ENCODE measurements around the gene CLC.
"Not testable (repeated sequence)": the region's sequence is repeated elsewhere in the genome, so short reads cannot be mapped to it uniquely, and the experiment has no call there.

Gene CLC

GRCh38 chr19:39729594-39729993, 8.2 kb downstream of the CLC start:
- no peak for DNase-seq (ENCODE audit: low spot score)

- DNase-seq (ENCODE audit: low spot score) = no peak
Observed at GRCh38 chr19:39728040-39728439, 9.8 kb downstream of the CLC start.

GRCh38 chr19:39727070-39727800, 10.6 kb downstream of the CLC start:
- no peak for DNase-seq (ENCODE audit: low spot score)

GRCh38 chr19:39725995-39726394, 11.8 kb downstream of the CLC start:
- DNase-seq (ENCODE audit: low spot score) = no peak

GRCh38 chr19:39720144-39720543, 17.7 kb downstream of the CLC start:
- not testable (repeated sequence) for DNase-seq (ENCODE audit: low spot score)

GRCh38 chr19:39710333-39710890, 27.4 kb downstream of the CLC start:
- DNase-seq (ENCODE audit: low spot score) = no peak

- no peak for DNase-seq (ENCODE audit: low spot score)
Observed at GRCh38 chr19:39709026-39709872, 28.6 kb downstream of the CLC start.

- DNase-seq (ENCODE audit: low spot score) = no peak
Observed at GRCh38 chr19:39708594-39708993, 29.2 kb downstream of the CLC start.

GRCh38 chr19:39705578-39706188, 32.1 kb downstream of the CLC start:
- no peak for DNase-seq (ENCODE audit: low spot score)

- no peak for DNase-seq (ENCODE audit: low spot score)
Observed at GRCh38 chr19:39704181-39705044, 33.4 kb downstream of the CLC start, which contains the start of gene LGALS14. Gene LGALS14, plus strand, starts transcription at chr19:39704481. Its CDS starts 48 bp downstream, at chr19:39704529.

GRCh38 chr19:39701291-39701690, 36.5 kb downstream of the CLC start:
- DNase-seq (ENCODE audit: low spot score) = no peak

GRCh38 chr19:39698535-39698934, 39.3 kb downstream of the CLC start:
- DNase-seq (ENCODE audit: low spot score) = no peak

GRCh38 chr19:39696387-39696786, 41.4 kb downstream of the CLC start:
- no peak for DNase-seq (ENCODE audit: low spot score)

- DNase-seq (ENCODE audit: low spot score) = no peak
Observed at GRCh38 chr19:39695759-39696158, 42.1 kb downstream of the CLC start.

GRCh38 chr19:39692822-39693221, 45.0 kb downstream of the CLC start:
- no peak for DNase-seq (ENCODE audit: low spot score)

GRCh38 chr19:39692166-39692565, 45.7 kb downstream of the CLC start:
- DNase-seq (ENCODE audit: low spot score) = no peak

- not testable (repeated sequence) for DNase-seq (ENCODE audit: low spot score)
Observed at GRCh38 chr19:39688637-39689036, 49.2 kb downstream of the CLC start.

GRCh38 chr19:39686739-39687138, 51.1 kb downstream of the CLC start:
- no peak for DNase-seq (ENCODE audit: low spot score)

- DNase-seq (ENCODE audit: low spot score) = no peak
Observed at GRCh38 chr19:39684267-39684666, 53.6 kb downstream of the CLC start.

GRCh38 chr19:39681416-39681815, 56.4 kb downstream of the CLC start:
- no peak for DNase-seq (ENCODE audit: low spot score)
